ENCODE measurements around the gene MPRIP.

The MPRIP gene

DNA sequence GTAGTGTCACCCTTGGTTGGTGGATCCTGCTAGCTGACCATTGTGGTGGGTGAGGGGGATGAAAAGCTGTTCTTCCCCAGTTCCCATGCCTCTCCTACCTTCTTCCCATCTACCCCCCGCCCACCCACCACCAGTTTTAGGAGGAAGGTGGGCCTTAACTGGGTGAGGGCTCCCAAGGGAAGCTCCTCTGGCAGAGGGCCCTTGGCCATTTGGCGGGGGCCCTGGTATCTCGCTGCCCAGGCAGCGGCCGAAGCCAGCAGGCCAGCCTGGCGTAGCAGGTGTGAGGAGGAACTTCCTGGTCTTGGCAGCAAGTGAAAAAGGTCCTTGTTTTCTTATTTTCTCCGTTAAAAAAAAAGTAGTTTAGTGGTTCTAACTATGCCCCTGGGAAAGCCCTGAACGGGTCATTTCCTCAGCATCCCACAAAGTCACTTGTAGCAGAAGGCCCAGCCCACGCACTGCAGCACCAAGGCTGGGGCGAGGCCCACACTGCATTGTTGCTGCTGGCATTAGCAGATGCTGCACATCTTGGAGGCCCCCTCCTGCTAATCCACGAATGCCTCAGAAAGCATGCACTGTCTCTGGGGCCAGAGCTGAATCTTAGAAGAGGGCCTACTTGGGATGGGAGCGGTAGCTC, 72.5 kb downstream of the MPRIP start:
- no peak for DNase-seq

DNA sequence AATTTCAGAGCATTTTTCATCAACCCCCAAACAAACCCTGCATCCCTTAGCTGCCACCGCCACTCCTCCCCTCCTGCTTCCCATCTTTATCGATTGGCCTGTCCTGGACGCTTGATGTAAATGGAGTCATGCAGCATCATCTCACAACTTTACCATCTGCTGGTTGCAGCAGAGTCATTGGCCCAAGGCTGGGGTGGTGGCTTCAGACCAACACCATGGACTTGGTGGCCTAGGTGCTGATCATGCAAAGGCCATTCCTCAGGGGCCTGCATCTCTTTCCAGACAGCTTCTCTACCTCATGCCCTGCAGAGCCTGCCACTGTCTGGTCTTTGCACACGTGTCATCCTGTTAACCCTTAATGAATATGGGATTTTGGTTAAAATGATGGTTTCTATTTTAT, 73.4 kb downstream of the MPRIP start:
- DNase-seq = no peak

DNA sequence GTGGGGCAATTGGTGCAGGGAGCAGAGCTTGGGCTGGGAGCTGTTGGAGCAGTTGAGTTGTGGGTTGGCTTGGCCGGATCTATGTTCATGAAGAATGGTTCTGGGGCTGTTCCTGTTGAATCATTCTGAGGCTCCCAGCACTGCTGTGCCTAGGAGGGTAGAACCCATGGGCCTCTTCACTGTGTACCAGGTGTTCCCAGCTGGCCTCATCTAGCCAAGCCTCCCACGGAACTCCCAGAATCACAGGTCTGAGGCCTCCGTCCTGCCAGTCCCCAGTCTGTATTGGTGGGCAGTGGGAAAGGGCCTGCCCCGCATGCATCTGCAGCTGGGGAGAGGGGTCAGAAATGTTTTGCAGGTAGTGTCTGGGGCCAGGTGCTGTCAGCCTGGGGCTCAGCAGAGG, 74.1 kb downstream of the MPRIP start:
- DNase-seq = no peak

DNA sequence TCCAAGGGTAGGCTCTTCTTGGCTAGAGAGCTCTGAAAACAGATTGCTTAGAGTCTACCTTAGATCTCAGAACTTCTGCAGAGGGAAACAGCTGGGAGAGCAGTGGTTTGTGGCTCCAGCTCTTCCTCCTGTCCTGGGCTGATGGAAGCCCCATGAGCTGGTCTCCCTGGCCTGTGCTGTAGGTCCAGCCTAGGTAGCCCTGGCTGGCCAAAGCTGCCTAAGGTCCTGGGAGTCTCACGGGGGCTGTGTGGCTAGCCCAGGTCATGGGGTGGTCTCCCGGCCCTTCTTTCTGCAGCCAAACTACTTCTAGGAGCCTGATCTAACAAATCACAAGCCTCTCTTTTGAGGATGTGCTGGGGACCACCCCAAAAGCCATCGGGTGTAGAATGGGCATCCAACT, 75.7 kb downstream of the MPRIP start:
- no peak for DNase-seq

DNA sequence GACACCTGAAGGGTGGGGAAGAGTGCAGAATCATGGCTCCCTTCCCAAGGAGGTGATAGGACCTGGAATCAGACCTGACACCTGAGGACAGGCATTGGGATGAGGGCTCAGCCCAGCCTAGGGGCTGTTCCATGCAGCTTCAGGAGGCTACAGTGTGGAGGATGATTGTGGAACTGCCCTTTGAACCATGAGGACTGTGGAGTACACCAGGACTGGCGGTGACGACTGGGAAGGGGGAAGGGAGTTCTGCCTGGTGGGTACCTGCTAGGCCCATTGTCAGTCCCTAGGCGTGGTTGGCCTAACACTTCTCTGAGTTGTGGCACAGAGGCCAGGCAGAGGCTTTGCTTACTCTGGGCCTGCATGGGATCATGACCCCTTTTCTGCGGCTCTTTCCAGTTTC, 76.1 kb downstream of the MPRIP start:
- DNase-seq = no peak

DNA sequence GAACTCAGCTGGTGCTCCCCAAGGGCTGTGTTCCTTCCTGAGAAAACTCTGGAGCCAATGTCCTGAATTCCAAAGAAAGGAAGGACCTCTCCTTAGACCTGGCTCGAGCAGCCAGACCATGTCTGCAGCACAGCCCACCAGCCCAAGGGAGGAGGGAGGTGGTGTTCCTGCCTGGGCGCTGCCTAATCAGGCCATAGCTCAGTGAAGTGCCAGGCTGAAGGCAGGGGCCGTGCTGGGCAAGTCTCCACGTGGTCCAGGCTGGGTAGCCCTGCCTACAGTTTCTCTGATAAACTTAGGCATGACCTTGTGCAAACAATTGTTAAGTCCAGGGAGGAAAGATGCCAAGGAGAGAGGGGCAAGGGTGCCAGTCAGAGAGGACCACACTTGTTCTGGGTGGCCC, 76.8 kb downstream of the MPRIP start:
- no peak for DNase-seq

DNA sequence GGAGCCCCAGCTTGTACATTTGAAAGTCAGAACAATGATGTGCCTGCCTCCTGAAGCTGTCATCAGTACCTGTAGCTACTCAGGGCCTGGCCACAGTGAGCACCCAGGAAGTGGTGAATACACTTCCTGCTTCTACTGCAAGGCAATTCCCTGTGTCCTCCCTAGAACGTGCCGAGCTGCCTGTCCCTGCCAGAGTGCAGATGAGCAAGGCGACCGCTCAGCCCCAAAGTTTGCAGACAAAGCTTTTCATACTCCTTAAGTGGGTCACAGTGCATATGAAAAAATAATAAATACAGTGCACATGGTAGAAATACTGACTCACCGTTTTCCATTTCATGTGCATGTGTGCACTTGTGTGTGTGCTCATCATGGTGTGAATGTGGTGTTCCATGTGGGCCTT, 77.3 kb downstream of the MPRIP start:
- DNase-seq = no peak

DNA sequence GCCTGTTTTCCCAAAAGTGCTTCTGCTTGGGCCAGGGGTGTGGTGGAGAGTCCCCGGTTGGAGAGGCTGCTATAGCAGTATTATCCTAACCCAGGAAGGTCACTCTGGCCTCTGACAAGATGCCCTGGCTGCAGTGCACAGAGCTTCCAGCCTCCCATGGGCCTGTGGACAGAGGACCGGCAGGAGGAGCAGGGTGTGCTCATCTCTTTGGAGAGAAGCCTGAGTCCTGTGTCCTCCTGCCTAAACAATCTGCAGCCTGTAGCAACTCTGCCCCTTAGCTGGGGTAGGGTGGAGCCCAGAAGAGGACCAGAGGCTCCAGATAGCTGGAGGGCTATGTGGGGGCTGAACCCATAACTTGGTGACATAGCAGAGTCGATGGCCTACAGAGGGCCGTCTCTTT, 78.0 kb downstream of the MPRIP start:
- no peak for DNase-seq

DNA sequence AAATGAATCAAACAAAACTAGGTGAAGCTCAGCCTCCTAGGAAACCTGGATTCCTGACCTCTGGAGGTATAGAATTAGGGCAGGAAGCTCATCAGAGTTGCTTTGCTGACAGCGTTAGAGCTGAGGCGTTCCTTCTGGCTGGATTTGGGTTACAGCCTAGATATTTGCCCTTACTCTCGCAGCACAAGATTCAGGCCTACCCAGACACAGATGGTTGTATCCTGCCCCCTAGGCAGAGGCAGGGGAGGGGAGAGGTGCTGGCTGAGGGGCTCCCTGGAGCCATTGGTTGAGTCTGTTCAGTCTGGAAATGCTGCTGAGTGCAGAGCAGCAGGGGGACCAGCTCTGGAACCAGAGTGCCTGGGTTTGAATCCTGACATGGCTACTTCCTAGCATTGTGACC, 78.4 kb downstream of the MPRIP start:
- DNase-seq = no peak

DNA sequence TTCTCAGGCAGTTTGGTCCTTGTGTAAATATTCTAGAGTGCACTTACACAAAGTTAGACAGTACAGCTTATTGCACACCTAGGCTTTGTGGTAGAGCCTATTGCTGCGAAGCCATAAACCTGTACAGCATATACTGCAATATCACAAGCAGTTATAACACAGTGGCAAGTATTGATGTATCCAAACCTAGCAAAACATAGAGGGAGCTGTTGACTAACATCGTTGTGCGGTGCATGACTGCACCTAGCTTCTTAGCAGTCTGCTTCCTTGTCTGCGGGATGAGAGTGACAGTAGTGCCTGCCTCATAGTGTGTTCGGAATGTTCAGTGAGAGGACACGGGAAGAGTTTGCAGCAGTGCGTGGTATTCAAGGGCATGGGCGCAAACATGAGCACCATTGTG, 78.9 kb downstream of the MPRIP start:
- DNase-seq = no peak

DNA sequence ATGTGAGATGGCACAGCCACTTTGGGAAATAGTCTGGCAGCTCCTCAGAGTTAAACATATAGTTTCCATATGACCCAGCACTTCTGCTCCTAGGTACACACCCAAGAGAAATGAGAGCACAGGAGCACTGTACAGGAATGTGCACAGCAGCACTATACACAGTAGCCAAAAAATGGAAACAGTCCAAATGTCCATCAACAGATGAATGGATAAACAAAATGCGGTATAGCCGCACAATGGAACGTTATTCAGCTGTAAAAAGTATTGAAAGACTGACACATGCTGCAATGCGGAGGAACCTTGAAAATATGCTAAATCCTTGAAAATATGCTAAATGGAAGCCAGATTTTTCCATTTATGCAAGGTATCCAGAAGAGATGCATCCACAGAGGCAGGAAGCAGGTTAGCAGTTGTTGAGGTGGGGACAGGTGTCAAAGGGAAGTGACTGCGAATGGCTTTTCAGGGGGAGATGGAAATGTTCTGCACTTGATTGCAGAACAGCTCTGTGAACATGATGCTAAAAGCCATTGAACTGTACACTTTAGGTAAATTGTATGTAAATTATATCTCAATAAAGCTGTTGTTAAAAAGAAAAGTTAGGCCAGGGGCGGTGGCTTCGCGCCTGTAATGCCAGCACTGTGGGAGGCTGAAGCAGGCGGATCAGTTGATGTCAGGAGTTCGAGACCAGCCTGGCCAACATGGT, 80.7 kb downstream of the MPRIP start:
- DNase-seq = no peak

DNA sequence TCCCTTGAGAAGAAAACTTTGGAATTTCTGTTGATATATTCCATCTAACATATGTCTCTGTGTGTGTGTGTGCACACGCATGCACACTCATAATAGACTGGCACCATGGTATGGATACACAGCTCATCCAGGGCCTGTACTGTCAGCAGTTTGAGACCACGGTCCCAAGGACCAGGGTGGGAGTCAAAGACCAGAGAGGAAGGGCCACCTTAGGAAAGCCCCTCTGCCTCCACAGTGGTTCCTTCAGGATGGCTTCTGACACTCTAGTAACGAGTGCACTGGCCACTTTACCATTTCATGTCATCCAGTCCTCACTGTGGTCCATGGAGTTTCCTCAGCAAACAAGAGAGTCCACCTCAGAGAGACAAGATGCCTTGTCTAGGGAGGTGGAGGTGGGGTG, 82.1 kb downstream of the MPRIP start:
- no peak for DNase-seq

DNA sequence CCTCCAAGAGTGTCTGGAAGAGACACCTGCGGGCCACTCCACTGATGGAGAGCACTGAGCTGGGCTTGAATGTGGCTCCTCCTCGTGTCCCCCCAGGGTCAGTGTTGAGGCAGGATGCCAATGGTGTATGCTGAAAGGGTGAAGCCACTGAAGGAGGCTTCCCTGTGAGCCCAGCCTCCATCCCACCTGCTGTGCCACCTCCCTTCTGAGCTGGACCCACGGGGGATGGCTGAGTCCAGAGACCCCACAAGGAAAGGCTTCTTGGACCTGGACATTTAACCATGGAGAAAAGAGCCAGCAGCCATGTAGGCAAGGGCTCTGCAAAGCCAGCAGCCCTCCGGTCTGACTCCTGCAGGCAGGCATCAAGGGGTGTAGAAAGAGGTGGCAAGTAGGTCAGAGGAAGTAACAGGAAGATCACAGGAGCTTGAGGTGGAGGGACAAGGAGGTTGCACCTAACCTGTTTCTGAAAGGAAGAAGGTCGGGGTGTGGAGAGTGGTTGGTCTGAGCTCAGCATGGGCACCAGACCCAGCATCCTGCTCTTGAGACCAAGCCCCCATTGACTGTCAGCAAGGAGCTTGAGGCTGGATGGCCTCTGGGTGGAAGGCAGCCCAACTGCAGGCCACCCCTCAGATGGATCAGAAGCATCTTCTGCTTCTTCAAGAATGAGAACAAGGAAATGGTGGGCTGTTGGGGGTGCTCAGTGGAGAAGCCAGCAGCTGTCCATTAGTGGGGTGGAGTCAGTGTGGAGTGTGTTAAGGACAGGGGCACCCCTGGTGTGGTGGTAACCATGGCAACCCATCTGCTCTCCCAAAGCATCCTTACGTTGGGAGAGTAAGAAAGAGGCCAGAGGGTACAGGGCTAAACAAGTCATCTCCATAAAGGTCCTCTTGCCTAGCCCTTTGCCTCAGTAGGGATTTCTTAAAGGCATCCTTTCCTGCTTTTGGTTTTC, 83.2 kb downstream of the MPRIP start:
- no peak for DNase-seq

DNA sequence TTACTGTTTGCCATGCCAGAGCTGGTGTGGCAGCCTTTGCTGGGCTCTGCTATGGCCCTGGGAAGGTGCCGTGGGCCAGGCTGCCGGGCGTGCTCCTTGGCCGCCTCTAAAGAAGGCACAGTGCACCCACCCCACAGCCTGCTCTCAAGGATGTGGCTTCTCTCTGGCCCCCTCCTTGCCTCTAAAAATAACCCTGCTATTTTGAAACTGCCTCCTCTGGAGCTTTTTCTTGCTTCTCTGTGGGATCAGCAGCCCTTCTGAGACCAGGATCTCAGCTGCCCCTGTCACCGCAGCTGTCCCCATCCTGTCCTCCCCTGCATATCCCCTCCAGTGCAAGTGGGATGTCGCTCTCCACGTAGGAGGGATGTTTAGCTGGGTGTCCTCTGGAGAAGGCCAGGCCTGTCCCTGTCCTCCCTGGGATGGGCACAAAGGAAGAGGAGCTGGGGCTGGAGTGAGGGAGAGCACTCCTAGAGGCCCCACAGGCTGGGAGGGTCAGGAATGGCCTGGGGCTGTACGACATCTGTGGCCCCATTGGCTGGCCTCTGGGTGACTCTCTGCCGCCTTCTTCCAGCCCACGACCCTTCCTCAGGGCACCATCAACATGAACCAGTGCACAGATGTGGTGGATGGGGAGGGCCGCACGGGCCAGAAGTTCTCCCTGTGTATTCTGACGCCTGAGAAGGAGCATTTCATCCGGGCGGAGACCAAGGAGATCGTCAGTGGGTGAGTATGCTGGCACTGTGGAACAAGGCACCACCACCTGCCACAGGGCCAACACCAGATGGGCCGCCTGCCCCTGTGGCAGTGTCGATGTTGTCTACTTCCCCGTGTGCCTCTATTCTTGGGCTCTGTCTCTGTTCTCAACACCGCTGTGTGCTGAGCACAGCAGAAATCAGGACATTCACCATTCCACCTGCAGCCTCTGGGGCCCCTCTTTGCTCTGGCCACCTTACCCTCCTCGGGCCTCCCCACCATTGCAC, 84.2 kb downstream of the MPRIP start:
- DNase-seq = no peak

DNA sequence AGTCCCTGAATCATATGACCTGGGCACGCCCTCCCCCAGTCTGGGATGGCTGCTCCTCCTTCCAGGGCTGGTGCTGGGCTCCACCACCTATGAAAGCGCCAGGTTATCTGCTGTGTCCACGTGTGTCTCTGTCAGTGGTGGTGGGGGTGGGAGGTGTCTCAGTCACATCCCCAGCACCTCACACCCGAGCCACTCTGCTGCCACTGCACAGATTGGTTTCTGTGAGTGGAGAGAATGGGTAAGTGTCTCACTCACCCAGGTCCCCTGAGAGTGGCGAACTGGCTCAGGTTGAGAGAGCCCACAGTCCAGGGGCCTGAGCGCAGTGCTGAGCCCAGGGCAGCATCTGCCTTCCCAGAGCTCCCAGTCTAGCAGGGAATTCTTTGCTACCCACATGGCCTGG, 84.9 kb downstream of the MPRIP start:
- no peak for DNase-seq

DNA sequence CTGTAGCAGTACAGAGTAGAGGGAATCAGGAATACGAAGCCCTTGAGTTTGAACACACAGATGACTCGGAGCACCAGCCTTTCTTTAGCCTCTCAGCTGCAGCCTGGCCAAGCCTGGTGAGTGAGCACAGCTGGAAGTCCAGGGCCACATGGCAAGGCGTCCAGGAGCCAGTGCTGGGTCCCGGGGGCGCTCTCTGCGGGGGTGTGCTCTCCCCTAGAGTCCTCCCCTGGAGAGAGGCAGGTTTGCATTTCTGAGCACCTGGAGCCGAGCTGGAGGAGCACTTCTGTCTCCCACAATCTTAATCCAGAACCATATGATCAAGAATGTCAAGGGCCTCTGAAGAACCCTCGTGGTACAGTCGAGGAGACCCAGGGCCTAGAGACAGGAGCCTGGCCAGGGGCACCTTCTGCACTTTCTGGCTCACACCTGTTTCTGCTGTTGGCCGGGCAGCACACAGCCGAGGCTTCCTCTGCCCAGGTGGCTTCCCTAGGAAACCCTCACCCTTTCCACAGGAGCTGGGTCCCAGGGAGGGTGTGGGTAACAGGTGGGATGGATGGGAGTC, 85.6 kb downstream of the MPRIP start:
- no peak for DNase-seq

DNA sequence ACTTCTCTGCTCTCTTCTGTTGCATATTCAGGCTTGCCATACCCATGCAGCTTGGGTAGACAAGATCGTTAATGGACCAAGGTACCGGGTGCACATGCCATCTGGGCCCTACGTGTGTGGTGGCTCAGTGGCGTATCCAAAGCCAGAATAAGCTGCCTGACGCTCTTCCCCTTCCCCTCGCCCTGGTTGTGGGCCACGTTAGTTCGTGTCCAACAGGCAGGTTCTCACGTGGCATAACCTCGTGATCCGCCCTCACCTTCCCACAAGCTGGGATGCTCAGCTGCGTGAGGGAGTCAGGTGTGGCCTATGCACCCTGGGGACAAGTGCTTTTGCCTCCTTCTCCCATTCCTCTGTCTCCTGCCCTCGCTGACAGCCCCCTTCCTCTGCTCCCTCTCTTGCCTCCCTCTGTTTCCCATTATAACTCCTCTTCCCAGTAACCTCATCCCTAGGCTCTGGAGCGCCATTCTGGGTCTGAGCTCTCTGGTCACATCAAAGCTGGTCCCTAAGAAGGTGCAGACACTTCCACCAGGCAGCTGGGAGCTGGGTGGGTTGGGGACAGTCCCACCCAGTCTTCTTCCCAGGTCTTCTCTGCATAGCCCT, 86.3 kb downstream of the MPRIP start:
- no peak for DNase-seq

DNA sequence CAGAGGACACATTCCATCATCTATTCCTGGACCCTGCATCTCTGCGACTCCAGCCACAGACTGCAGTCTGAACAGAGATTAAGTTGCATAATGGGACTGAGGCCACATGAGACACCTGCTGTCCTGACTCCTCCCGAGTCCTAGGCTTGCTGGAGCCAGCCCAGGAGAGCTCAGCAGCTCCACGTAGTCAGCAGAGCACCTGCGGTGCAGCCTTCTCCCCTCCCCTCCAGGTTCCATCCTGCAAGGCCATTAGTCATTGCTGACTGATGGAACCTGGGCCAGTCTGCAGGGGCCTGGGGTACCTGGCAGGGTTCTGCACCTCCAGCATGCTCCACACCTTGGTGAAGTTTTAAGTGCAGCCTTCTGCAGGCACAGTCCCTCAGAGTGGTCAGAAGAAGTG, 87.2 kb downstream of the MPRIP start:
- DNase-seq = peak; percentile 48

DNA sequence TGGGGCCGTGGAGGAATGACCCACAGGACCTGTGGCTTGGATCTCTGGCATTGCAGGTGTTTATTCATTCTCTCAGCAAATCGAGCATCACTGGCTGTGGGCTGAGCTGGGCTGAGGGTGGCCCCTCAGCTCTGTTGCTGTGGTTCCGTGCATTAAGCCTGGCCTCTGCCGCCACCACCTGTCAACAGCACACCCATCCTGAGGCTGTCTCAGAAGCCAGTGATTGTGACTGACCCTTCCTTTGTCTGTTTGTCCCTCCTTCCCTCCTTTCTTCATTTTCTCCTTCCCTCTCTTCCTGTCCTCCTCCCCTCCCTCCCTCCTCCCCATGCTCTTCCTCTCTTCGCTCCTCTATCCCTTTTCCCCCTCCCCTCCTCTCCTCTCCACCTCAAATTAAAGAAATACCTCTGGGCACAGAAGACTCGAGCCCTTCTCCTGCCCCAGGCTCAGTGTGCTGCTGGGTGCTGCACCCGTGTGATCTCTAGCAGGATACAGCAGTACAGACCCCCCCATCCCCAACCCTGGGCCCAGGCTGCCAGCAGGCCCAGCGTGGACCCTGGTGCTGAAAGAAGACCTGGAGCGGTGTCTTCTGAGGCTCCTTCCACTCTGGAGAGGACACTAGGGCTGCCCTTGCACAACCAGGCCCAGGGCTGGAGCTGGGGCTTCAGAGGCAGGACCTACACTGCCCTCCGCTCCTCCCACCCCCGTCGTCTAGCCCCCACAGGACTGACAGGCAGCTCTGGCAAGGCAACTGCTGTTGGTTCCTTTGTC, 88.0 kb downstream of the MPRIP start:
- DNase-seq = no peak

DNA sequence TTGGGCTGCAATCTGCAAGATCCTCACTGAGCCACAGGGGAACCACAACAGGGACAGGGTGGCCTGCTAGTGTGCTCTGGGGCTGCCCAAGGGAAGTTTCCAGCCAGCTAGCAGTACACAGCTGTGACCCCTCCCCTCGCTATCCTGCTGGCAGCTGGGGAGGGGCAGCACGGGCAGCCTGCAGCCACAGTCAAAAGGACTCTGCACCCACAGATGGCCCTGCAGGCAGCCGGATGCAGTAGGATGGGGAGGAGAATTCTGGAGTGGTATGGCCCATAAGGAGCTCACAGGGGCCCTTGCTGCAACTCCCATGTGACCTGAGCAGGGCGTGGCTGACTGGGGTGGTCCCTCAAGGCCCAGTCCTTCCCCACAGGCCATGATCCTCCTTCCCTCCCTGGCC, 89.6 kb downstream of the MPRIP start:
- DNase-seq = no peak

DNA sequence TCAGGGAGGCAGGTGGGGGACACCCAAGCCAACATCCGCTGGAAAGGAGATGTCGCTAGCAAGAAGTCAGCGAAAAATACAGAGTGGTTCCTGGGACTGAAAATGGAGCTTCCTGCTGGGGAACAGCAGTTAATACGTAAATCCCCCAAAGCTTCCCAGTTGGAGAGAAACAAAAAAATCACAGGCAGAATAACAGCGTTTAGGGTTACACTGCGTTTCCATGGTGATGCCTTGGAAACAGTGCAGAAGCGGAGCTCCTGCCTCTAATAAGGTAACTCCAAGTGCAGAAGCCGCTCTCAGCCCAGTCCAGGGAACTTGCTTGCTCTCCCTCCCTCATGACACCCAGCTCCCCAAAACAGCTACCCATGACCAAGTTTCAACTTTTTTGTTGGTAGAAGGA, 90.5 kb downstream of the MPRIP start:
- no peak for DNase-seq

Data from NCI-H1105 (cell line).